SKM-1 (cell line): ENCODE measurements around the gene SRRM4.

Source experiments
- DNase-seq: peaks from one replicate; lab custom pipeline; 2025; ENCODE audit not compliant: unreplicated experiment; lab: John Stamatoyannopoulos, UW

The SRRM4 gene

DNA sequence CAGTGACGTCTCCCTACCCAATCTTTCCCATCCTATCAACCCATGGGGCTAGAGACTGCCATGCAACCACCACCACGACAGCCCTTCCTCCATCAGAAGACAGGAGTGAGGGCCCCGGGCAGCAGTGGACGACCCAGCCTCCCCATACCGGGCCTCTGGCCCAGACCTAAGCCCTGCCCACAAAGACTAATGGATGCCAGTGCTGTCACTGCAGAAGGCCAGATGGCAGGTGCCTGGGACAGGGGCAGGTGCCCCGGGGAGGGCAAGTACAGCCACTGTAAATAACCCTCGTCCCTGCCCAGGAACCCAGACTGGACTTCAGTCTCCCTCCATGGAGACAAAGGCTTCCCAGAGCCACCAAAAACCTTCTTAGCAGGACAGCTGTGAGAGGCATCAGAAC lies 177.1 kb downstream of the SRRM4 start:
- DNase-seq = no peak

DNA sequence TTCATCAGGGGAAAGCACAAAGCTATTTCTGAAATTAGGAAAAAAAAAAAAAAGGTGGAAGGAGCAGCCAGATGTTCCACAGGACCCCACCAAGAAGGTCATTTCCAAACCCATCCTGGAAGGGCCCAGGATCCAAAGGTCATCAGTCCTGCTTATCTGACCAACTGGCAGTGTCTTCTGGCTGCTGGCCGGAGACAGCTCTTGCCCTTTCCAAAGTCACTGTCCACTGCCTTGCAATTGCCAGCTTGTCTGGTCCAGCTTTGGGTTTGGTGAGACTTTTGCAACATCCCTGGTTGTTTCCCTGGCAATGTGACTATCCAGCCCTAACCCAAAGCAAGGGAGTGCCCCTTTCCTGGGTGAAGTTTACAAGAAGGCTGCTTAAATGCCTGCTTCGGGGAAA lies 178.5 kb downstream of the SRRM4 start:
- no peak for DNase-seq

DNA sequence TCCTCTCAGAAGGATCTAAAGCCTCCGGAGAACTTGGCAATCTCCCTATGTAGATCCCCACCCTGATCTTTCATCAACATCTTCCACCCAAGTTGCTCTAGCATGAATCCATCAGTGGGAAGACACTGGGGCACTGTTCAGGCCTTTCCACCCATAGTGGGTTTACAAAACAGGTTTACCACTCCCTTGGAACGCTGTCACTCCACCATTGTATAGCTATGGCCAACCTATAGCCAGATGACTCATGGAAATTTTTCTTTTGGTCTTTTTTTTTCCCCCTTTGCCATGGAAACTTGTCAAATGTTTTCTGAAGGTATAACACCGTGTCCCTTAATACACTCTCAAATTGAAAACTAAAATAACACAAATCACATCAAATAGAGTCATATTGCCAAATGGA lies 186.6 kb downstream of the SRRM4 start:
- no peak for DNase-seq

DNA sequence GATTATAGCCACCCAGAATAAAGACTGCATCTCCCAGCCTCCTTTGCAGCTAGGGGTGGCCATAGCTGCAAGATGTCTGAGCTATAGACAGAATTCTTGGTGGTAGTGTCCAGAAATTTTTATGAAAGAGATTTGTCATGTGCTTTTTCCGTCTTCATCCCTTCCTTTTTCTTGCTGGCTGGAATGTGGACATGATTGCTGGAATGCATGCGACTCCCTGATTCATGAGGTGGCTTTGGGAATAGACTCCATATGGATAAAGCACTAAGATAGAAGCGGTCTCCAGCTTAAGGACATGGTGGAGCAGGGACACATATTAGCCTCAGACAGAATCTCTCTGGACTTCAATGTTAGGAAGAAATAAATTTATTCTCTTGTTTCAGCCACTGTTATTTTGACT lies 187.4 kb downstream of the SRRM4 start:
- no peak for DNase-seq

DNA sequence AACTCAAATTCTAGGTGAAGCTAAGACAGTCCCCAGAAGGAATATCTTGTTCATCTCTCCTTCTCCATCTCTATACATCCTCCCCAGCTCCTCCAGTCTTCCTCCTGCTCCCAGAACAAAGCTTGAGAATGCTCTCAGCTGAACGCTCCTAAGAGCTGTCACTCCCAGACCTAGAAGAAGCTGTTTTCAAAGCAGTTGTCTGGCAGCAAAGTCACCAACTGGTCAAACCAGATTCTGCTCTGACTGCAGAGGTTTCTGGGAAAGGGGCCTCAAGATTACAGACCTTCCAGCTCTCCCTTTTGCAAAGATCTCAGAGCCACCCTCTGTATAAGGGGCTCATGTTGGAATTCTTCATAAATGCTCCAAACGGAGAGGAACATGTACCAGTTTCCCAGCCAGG lies 187.8 kb downstream of the SRRM4 start:
- DNase-seq = no peak

DNA sequence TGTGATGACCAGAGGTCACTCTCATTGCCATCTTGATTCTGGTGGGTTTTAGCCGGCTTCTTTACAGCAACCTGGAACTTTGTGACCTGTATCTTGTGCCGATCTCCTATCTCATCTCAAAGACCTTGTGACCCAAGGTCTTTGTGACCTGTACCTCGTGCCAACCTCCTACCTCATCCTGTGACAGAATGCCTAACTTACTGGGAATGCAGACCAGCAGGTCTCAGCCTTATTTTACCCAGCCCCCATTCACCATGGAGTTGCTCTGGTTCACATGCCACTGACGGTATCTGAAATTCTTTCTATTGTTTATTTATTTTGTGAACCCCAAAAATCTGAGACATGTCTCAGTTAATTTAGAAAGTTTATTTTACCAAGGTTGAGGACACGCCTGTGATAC lies 189.9 kb downstream of the SRRM4 start:
- no peak for DNase-seq

DNA sequence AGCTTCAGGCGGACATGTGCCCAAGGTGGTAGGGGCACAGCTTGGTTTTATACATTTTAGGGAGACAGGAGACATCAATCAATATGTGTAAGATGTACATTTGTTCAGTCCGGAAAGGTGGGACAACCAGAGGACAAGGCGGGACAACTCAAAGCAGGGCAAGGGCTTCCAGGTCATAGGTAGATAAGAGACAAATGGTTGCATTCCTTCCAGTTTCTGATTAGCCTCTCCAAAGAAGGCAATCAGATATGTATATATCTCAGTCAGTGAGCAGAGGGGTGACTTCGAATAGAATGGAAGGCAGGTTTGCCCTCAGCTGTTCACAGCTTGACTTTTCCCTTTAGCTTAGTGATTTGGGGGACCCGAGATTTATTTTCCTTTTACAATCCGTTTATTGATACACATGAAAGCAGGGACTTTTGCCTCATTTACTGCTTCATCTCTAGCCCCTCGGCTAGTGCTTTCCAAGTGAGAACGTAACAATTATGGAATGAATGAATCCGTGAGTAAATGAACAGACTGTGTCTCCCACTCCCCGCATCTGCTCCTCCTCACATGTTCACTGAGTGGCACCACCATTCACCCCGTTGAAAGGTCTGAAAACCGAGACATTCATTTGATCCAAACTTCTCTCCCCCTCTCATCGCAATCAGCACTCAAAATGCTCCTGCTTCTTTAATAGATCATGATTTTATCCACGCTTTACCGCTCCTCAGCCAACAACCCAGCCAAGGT lies 190.5 kb downstream of the SRRM4 start:
- DNase-seq = no peak

DNA sequence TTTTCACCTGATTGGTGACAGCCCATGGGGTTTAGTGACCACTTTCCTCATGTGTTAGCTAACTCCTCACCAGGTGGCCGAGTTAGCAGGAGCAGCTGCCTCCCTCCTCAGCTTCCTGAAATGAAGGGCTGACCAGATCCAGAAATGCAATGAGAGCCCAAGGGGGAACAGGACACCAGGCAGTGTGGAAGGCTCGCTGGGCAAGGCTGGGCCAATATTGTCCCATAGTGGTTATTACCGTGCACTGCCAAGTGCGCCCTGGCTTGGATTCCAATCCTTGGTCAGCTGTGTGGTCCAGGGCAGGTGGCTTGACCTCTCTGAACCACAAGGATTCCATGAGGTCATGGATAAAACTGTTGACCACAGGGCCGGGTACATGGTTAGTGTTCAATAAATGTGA lies 193.7 kb downstream of the SRRM4 start:
- DNase-seq = no peak

DNA sequence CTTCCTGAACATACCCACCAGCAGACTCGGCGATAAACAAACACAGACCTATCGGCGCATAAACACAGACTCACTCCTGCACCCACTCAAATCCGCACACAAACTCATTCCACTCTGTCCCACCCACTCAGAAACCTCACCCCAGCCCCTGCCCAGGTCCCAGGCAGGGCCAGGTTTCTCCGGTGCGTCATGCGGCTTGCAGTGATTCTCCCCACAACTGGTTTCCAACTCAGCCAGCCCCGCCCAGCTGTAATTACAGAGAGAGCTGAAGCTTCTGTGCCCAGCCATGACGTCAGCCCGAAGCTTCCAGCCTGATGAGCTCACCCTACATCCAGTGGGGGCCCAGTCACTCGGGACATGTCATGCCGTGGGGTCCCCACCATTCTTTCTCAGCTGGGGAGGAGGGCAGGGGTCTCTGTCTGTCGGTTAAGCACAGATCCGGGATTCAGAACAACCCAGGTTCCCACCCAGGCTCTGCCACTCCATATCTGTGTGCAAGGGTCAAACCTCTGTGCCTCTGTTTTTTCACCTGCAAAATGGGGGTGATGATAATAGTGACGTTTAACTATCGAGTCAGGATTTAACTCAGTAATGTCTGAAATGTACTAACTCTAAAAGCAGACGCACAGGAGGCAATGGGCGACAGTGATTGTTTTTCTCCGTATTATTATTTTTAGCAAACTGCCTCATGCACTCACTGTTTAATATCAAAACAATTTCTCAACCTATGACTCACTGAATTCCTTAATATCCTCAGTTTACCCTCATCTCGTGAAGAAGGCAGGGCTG lies 195.1 kb downstream of the SRRM4 start:
- DNase-seq = no peak

DNA sequence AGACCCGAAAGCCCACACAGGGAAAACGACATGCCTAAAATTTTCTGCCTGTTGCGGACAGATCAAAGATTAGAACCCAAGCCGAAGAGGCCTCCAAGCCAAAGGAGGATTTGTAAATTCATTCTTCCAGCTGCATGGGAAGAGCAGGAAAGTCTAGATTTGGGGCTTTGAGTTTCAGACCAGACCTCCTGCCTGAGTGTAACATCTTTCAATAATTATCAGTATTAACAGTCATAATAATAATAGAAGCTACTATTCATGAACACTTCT lies 195.7 kb downstream of the SRRM4 start:
- no peak for DNase-seq

DNA sequence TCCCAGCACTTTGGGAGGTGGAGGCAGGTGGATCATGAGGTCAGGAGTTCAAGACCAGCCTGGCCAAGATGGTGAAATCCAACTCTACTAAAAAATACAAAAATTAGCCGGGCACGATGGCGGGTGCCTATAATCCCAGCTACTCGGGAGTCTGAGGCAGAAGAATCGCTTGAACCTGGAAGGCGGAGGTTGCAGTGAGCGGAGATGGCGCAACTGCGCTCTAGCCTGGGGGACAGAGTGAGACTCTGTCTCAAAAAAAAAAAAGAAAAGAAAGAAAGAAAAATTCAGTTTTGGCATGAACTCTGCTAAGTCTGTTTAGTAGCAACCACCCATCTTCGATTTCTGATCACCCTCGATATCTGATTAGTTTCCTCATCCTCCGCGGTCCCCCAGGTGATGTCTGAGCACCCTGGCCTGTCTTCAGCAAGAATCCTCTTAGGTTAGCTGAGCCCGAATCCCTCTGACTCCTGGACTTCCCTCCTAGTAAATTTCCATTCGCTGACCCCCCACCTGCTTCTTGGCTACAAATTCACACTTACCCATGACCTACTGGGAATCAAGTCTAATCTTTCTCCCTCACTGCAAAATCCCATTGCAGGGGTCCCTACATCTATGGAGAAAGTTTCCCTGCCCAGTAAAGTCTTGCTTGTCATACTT lies 196.5 kb downstream of the SRRM4 start:
- DNase-seq = no peak

DNA sequence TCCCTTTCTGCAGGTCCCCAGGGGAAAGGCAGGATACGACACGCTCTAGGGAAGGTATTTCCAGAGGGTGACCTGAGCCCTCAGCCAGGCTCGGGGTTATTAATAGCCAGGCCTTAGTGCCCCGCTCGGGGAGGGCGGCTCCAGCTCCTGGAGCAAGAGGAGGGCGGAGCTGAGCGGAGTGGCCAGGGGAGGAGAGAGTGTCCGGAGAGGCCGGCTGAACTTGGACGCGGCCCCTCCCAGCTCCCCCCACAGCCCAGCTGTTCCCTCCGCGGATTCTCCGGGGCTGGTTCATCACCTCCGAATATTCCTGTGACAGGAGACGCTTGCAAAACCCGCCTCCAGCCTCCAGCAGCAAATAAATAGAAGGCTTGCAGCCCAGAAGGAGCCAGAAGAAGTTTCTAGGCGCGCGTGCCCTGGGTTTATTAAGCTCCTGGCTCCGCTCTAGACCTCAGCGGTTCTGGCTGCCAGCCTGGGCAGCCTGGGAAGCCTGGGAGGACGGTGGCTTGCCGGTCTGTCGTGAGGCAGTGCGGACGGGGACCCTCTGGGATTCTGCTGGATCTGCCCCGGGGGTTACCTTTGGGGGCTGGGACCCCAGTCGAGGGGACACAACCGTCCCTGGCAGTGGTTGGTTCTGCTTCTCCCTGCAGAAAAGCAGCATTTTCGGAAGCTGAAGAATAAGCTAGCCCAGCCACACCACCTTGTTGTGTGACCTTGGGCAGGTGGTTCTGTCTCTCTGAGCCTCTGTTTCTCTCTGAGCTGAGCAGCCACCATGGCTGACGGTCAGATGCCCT lies 197.4 kb downstream of the SRRM4 start, which contains the start of gene HSPB8:
HSPB8 (plus strand) TSS at position 388 of the 791 bp plus-strand sequence; CDS start at position 770, 382 bp downstream.
- DNase-seq = no peak

DNA sequence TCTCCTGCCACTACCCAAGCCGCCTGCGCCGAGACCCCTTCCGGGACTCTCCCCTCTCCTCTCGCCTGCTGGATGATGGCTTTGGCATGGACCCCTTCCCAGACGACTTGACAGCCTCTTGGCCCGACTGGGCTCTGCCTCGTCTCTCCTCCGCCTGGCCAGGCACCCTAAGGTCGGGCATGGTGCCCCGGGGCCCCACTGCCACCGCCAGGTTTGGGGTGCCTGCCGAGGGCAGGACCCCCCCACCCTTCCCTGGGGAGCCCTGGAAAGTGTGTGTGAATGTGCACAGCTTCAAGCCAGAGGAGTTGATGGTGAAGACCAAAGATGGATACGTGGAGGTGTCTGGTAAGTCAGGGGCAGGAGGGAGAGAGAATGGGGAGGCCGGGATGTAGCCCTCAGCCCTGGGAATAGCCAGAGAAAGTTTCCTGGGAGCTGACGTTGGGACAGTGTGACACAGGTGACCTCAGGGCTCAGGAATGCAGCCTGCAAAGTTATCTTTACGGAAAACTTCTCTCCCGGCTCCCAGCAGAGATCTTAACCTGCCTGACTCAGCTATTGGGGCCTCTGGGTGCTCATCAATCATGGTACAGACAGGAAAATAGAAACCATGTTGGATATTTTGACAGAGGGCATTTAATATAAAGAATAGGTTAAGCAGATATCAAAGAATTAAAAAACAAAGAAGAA lies 198.1 kb downstream of the SRRM4 start:
- no peak for DNase-seq

DNA sequence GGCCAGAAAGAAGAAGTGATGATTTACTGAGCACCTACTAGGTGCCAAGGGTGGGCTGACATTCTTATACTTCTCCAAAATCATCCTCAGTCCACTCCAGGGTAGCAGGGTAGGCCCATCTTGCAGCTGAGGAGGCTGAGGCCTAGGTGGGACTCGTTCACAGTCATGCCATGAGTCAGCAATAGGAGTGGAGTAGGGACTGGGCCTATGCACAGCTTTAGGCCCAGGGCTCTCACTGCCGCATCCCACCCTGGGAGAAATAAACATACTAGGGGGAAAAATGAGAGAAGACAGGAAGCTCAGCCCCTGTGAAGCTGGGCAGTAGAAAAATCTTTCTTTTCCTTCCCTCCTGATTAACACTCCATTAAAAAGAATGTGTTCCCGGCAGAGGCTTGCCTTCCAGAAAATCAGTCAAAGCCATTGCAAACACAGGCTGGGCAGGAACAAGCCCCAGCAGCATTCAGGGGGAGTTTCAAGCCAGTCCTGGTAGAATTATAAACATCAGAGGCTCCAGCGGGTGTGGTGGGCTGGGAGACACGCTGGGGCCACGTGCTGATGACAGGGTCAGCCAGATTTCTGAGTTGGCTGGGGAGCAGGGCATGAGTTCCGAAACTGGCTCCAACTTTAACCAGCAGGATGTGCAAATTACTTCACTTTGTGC lies 199.2 kb downstream of the SRRM4 start:
- DNase-seq = no peak

DNA sequence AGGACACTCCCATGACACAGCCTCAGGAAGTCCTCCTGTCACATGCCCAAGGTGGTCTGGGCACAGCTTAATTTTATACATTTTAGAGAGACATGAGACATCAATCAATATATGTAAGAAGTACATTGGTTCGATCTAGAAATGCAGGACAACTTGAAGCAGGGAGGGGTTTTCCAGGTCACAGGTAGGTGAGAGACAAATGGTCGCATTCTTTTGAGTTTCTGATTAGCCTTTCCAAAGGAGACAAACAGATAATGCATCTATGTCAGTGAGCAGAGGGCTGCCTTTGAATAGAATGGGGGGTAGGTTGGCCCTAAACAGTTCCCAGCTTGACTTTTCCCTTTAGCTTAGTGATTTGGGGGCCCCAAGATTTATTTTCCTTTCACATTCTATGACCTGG lies 199.9 kb downstream of the SRRM4 start:
- DNase-seq = no peak

DNA sequence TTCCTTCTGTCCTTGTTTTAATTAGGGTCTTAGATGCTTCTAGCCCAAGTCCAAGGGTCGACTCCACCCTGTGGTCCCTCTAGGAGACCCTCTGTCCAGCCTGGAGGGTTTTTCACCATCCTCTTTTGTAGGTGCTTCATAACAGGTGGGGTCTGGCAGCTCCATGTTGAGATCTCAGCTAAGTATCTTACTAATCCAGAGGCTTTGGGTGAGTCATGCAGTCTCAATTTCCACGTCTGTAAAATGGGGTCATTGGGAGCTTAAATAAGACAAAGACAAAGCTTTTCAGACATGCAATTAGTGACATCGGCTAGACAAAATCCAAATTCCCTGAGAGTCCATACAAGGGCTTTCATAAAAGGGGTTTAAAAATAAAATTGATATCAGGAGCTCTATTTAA lies 200.6 kb downstream of the SRRM4 start:
- no peak for DNase-seq

DNA sequence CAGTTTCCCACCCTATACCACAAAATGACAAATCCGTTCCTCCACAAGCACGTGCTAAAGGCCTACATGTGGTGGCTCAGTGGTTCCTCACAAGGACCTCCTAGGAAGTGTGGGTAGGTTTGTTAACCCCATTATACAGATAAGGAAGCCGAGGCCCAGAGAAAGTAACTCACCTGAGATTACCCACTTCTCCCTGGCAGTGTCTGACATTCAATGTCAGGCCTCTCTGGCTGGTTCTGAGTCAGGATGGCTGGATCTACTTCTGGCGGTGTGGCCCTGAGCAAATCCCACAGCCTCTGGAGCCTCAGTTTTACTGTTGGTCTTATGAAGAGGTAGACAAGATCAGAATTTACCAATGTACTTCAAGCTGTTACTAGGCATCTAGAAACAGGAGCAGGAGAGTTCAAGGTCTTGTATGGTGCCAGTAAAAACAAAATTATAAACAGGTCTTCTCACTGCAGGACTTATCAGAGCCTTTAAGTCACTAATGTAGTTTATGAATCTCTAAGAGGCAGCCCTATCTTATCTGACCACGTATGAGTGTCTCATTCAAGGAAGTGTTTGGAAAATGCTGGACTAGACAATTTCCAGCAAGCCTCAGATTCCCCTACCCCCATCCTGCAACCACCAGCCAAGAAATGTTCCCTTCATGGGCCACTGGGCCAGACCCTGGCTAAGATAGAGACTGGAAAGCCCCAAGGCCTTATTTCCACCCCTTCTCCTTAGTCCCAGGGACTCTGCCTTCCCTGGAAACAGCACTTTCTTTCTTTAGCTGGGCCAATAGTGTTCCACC lies 201.6 kb downstream of the SRRM4 start:
- DNase-seq = no peak

DNA sequence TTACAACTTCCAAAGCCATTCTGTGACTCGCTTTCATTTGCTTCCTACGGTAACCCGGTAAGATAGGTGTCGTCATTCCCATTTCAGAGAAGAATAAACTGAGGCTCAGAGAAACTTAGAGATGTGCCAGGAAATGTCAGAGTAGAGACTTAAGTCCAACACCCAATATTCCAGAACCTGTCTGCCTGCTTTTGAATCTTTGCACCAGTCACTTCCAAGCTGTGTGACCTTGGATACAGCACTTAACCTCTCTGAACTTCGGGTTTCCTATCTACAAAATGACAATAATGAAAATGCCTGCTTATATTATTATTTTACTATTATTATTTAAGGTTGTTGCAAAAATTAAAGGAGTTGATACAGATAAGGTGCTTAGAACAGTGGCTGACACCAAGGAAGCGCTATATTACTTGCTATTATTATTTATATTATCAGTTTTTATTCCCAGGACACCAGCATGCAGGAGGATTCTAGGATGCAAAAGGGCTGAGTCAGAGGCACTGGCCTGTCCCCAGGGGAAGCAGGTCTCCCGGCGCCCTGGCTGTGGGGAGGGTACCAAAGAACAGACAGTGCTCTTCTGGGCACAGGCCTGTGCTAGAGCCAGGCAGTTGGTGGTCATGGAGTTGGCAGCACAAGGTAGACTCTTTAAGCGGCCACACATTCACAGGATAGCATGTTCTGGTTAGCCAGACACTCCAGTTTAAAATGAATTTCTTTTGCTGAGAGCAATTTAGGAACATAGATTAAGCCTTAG lies 202.8 kb downstream of the SRRM4 start:
- DNase-seq = no peak

DNA sequence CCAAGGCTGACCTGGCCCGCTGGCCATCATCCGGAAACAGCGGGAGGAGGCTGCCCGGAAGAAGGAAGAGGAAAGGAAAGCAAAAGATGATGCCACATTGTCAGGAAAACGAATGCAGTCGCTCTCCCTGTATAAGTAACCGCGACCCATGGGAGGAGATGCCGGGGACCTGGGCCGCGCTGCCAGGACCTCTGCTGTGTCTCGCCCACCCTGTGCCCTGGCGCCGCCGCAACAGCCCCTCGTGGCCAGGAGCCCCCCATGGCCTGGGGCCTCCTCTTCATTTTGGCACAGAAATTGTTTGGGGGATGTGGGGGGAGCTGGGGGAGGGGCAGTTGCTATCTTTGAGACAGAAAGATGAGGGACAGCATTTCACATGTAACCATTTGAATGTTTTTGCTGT lies 213.9 kb downstream of the SRRM4 start:
- DNase-seq = no peak
